B cell (primary cell): ENCODE results near the gene GMFB. TPM values are rescaled to one million over a fixed set of nuclear protein-coding genes. Genes with fewer than 3 reads are reported as not detected.

Experiments
- ATAC-seq: fragments of 200-7000 bp; cut with Tn5 transposase; one replicate; pipeline ENCODE4 v1.10.0; 2021; ENCODE audit warnings: low read depth, mild to moderate bottlenecking, moderate number of reproducible peaks, moderate library complexity
- CTCF ChIA-PET: fragments of 350-600 bp; sonication (Branson Sonifier 250); formaldehyde crosslinking; loops from one replicate; lab custom pipeline; 2021; ENCODE audit warnings: antibody characterized with exemption, inconsistent platforms; lab: Charles Lee
- POLR2A ChIA-PET: fragments of 350-600 bp; sonication (Branson Sonifier 250); formaldehyde crosslinking; loops from one replicate; lab custom pipeline; 2021; ENCODE audit warnings: antibody characterized with exemption; lab: Charles Lee
- DNase-seq: peaks from one replicate; pipeline ENCODE4 v3.0.0; 2013
- H2AFZ ChIP-seq: 2 replicates; pipeline ENCODE4 v1.6.1; 2012; ENCODE audit warnings: mild to moderate bottlenecking, low read depth, low read length; ENCODE audit not compliant: insufficient read depth, poor library complexity, severe bottlenecking
- H3K27ac ChIP-seq, 2 donors: 1 replicate in 1 of 2; 2 replicates in 1 of 2; pipeline ENCODE4 v1.5.1; 2012 to 2013; ENCODE audit warnings: low read length in 2 of 2, mild to moderate bottlenecking in 2 of 2, moderate library complexity in 1 of 2
- H3K27me3 ChIP-seq, 4 experiments: fragments of 200-600 bp in 1 of 4; sonication (generic) in 1 of 4; replicated peaks in 1 of 4; 1 replicate in 2 of 4; 2 replicates in 2 of 4; pipeline versions ENCODE4 v1.6.1 to v1.7.0; 2013 to 2016; ENCODE audit warnings: low read length in 3 of 4, mild to moderate bottlenecking in 2 of 4, mixed read lengths in 1 of 4, moderate library complexity in 1 of 4; ENCODE audit not compliant: insufficient read depth in 4 of 4, control insufficient read depth in 3 of 4; ENCODE audit errors: control extremely low read depth in 1 of 4
- H3K36me3 ChIP-seq, 2 experiments: replicated peaks in 1 of 2; 1 replicate in 1 of 2; 2 replicates in 1 of 2; pipeline versions ENCODE4 v1.6.1 to v1.7.1; 2013; ENCODE audit warnings: low read length in 1 of 2; ENCODE audit not compliant: insufficient read depth in 2 of 2, control insufficient read depth in 1 of 2; ENCODE audit errors: control extremely low read depth in 1 of 2, extremely low read depth in 1 of 2
- H3K4me1 ChIP-seq, 2 donors: fragments of 200-600 bp in 1 of 2; sonication (generic) in 1 of 2; 1 replicate in 1 of 2; 2 replicates in 1 of 2; pipeline versions ENCODE4 v1.5.1 to v1.6.1; 2013 to 2017; ENCODE audit warnings: low read length in 2 of 2; ENCODE audit not compliant: control insufficient read depth in 2 of 2, insufficient read depth in 2 of 2
- H3K4me2 ChIP-seq: replicated peaks from 2 replicates; pipeline ENCODE3; 2012; ENCODE audit warnings: mild to moderate bottlenecking, low read depth, low read length; ENCODE audit not compliant: poor library complexity, severe bottlenecking
- H3K4me3 ChIP-seq, 5 experiments: fragments of 200-600 bp in 1 of 5; sonication (generic) in 1 of 5; 1 replicate in 3 of 5; 2 replicates in 2 of 5; pipeline versions ENCODE4 v1.5.1 to v1.7.0; 2011 to 2016; ENCODE audit warnings: low read length in 4 of 5, mild to moderate bottlenecking in 4 of 5, low read depth in 2 of 5, control low read depth in 1 of 5, moderate library complexity in 1 of 5; ENCODE audit not compliant: insufficient read depth in 1 of 5; ENCODE audit errors: control extremely low read depth in 1 of 5, extremely low read depth in 1 of 5
- H3K79me2 ChIP-seq: fragments of 200-600 bp; sonication (generic); one replicate; pipeline ENCODE4 v1.6.0; 2016; ENCODE audit warnings: low read length; ENCODE audit not compliant: control insufficient read depth, insufficient read depth
- H3K9ac ChIP-seq: fragments of 200-600 bp; sonication (generic); 2 replicates; pipeline ENCODE4 v1.6.1; 2017; ENCODE audit warnings: mild to moderate bottlenecking, low read length, moderate library complexity
- H3K9me3 ChIP-seq, 3 donors: one replicate each; pipeline versions ENCODE4 v1.6.1 to v1.7.1; 2013; ENCODE audit warnings: low read length in 2 of 3; ENCODE audit not compliant: control insufficient read depth in 2 of 3, insufficient read depth in 1 of 3; ENCODE audit errors: control extremely low read depth in 1 of 3
- H4K20me1 ChIP-seq: 2 replicates; pipeline ENCODE4 v1.6.0; 2012; ENCODE audit warnings: mild to moderate bottlenecking, low read length; ENCODE audit not compliant: insufficient read depth, control insufficient read depth, poor library complexity, severe bottlenecking
- H3K27ac Mint-ChIP-seq: one replicate; pipeline ENCODE4 v1.8.0; 2021; ENCODE audit warnings: mixed read lengths
- H3K27me3 Mint-ChIP-seq: one replicate; pipeline ENCODE4 v1.8.0; 2021; ENCODE audit warnings: mixed read lengths
- H3K4me1 Mint-ChIP-seq: one replicate; pipeline ENCODE4 v1.8.0; 2021; ENCODE audit warnings: mixed read lengths
- H3K4me3 Mint-ChIP-seq: one replicate; pipeline ENCODE4 v1.8.0; 2021; ENCODE audit warnings: mixed read lengths
- H3K9me3 Mint-ChIP-seq: one replicate; pipeline ENCODE4 v1.8.0; 2022; ENCODE audit warnings: mixed read lengths; ENCODE audit not compliant: insufficient read depth
- EZH2 ChIP-seq: IDR thresholded peaks from 2 replicates; pipeline ENCODE4 v1.6.1; 2012; ENCODE audit warnings: borderline replicate concordance, low read depth, mild to moderate bottlenecking, moderate library complexity, low read length; ENCODE audit not compliant: insufficient read depth, poor library complexity, severe bottlenecking
- WGBS: methylation state at CpG from one replicate; pipeline ENCODE4 v1.1.5; 2013; ENCODE audit warnings: missing lambda C conversion rate; ENCODE audit not compliant: insufficient coverage; 5-methylcytosine and 5-hydroxymethylcytosine counted together
- intact Hi-C: fragments of 100-400 bp; cut with micrococcal nuclease; formaldehyde crosslinking; loops from one replicate; pipeline ENCODE4 v1.10.0; 2022
- polyA plus RNA-seq: library from polyadenylated mRNA; depleted of rRNA; stranded (reverse); fragments of >200 nt; gene quantifications from 2 replicates; pipeline ENCODE4 v1.2.3, GENCODE V29; 2012
- total RNA-seq, 2 donors: library from RNA; stranded (reverse); fragments of 120-200 nt in 1 of 2; gene quantifications; 1 replicate in 1 of 2; 2 replicates in 1 of 2; pipeline versions ENCODE4 v1.2.3 to v1.2.4, GENCODE V29; 2013 to 2022
- TF ChIP-seq, protein P1 (sequence below): fragments of 200-600 bp; IDR thresholded peaks from one replicate; pipeline ENCODE4 v1.8.0; 2022; ENCODE audit warnings: antibody characterized with exemption, mild to moderate bottlenecking

The GMFB gene
- total and polyA plus RNA-seq, 2 donors (not counting 1 experiment from before 2014, with no cell fraction given): 13.6 to 49.8 TPM

DNA sequence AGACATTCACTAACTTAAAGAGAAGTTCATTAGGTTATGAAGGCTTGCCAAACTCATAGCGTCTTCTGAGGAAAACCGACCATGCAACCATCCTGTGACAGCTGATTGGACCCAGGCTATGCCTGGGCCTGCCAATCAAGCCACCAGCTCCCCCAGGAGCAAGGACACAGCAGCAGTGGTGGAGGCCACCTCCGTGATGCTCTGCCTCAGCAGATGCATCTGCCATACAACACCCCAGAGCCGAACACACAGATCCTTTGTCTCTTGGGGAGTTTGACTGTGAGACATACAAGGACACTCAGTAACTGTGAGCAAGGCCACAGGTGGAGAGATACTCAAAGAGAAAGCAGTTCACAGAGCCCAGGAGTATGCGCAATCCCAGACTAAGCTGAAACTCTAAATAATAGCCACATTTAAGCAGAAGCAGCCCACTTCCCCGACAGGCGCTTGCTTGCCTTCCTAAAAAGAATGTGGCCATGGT is 37.6 kb downstream of the GMFB start:
- Mint-ChIP-seq H3K27ac (no peak overlapping the region), H3K9me3 (no peaks in the 10 kb centered on the region), H3K27me3 (peaks cover 7% of the 10 kb centered on the region), H3K4me1 (peaks cover 4% of the 10 kb centered on the region), H3K4me3 (no peak overlapping the region)
- Histone ChIP-seq H3K79me2 (no peaks in the 10 kb centered on the region), H4K20me1 (no peaks in the 10 kb centered on the region), H3K4me1 (no peaks in the 10 kb centered on the region), H3K9me3 (no peaks in the 10 kb centered on the region), H3K27me3 (peaks cover 0 to 5% (median 0%) of the 10 kb centered on the region in 4 experiments), H3K4me3 (no peak overlapping the region), H3K27ac (no peak overlapping the region), H3K36me3 (no peaks in the 10 kb centered on the region), H3K9ac (no peak overlapping the region), H3K4me2 (no peak overlapping the region), H2AFZ (no peak overlapping the region)
- WGBS: 95% methylated on average over 3 of the region's 7 CpGs
- ATAC-seq: no peak
- DNase-seq: no peak
- intact Hi-C loops: no loop called here
- ChIA-PET POLR2A (no interaction called here), CTCF (interaction anchor here (1.1 kb wide), 1 partner anchor 34 kb away, joined by 3 read pairs; no protein-coding TSS in a partner anchor)
- TF ChIP-seq EZH2: no peak
- TF ChIP-seq, protein P1, sequence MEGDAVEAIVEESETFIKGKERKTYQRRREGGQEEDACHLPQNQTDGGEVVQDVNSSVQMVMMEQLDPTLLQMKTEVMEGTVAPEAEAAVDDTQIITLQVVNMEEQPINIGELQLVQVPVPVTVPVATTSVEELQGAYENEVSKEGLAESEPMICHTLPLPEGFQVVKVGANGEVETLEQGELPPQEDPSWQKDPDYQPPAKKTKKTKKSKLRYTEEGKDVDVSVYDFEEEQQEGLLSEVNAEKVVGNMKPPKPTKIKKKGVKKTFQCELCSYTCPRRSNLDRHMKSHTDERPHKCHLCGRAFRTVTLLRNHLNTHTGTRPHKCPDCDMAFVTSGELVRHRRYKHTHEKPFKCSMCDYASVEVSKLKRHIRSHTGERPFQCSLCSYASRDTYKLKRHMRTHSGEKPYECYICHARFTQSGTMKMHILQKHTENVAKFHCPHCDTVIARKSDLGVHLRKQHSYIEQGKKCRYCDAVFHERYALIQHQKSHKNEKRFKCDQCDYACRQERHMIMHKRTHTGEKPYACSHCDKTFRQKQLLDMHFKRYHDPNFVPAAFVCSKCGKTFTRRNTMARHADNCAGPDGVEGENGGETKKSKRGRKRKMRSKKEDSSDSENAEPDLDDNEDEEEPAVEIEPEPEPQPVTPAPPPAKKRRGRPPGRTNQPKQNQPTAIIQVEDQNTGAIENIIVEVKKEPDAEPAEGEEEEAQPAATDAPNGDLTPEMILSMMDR: no peak

DNA sequence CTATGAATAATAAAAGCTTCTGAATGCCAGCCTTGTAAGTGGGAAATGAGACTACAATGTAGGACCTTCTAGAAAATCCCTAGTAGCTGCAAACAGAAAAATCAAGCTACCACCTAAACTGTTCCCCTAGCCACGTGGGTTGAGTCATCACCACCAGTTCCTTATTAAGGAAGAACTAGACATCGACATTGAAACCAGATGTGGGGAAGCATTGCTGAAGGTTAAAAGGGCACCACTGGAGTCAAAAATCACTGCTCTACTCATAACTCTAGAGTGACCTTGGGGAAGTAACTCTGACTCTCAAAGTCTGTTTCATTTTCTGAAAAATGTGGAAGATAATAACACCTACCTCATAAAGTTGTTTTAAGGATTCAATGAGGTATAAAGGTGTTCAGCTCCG is 38.2 kb downstream of the GMFB start:
- ATAC-seq (peak; percentile 56), DNase-seq (no peak)
- Histone ChIP-seq H4K20me1 (no peaks in the 10 kb centered on the region), H3K9ac (no peak overlapping the region), H3K27me3 (peaks cover 0 to 5% (median 0%) of the 10 kb centered on the region in 4 experiments), H3K4me1 (no peaks in the 10 kb centered on the region), H3K36me3 (no peaks in the 10 kb centered on the region), H2AFZ (no peak overlapping the region), H3K79me2 (no peaks in the 10 kb centered on the region), H3K4me3 (no peak overlapping the region), H3K9me3 (no peaks in the 10 kb centered on the region), H3K4me2 (no peak overlapping the region), H3K27ac (no peak overlapping the region)
- no peak for TF ChIP-seq EZH2
- H3K27me3 Mint-ChIP-seq: peaks cover 7% of the 10 kb centered on the region
- no CpG with 5 or more reads among the region's 3 CpGs for WGBS
- POLR2A ChIA-PET: no interaction called here
- intact Hi-C loops: no loop called here
- no peak overlapping the region for H3K4me3 Mint-ChIP-seq
- H3K4me1 Mint-ChIP-seq: peaks cover 4% of the 10 kb centered on the region
- no peak overlapping the region for H3K27ac Mint-ChIP-seq
- H3K9me3 Mint-ChIP-seq: no peaks in the 10 kb centered on the region
- CTCF ChIA-PET: interaction anchor here (0.6 to 1.4 kb wide), 5 partner anchors 9 to 57 kb away, joined by 3 to 4 read pairs (median 3); no protein-coding TSS in a partner anchor
